ENCODE results near the gene PURB.

Gene PURB

DNA sequence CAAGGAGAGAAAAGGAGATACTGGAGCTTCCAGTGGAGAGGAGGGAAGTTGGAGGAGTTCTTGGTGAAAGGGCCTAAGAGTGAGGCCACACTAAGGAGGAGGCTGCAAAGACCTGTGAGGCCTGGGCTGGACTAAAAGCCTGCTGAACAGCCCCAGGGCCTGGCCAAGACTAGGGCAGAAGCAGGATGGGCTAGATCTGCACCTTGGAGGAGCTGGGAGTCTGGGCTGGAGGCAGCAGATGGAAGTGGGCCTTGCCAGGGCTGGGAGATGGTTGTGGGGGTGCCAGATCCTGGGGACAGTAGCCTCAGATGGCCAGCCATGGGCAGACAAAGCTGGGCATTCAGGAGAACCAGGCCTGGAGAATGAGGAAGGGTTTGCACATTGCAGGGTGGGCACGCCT, 6.5 kb upstream of the PURB start:
- Histone ChIP-seq H3K36me3 (ENCODE audit: control insufficient read depth in 1 of 2, insufficient read depth in 2 of 2, low read length in 2 of 2) (no peaks in the 10 kb centered on the region), H3K27me3 (ENCODE audit: control insufficient read depth in 1 of 2, insufficient read depth in 2 of 2, low read length in 2 of 2) (no peaks in the 10 kb centered on the region), H3K4me3 (ENCODE audit: low read depth in 1 of 2, low read length in 2 of 2) (no peak overlapping the region), H3K4me1 (ENCODE audit: control insufficient read depth in 1 of 2, insufficient read depth in 2 of 2, low read length in 2 of 2) (no peaks in the 10 kb centered on the region), H3K9ac (ENCODE audit: low read depth in 1 of 2, low read length in 2 of 2) (no peak overlapping the region), H3K27ac (ENCODE audit: low read depth, low read length) (no peak overlapping the region), H3K9me3 (ENCODE audit: control insufficient read depth in 1 of 2, low read length in 2 of 2) (no peaks in the 10 kb centered on the region)

DNA sequence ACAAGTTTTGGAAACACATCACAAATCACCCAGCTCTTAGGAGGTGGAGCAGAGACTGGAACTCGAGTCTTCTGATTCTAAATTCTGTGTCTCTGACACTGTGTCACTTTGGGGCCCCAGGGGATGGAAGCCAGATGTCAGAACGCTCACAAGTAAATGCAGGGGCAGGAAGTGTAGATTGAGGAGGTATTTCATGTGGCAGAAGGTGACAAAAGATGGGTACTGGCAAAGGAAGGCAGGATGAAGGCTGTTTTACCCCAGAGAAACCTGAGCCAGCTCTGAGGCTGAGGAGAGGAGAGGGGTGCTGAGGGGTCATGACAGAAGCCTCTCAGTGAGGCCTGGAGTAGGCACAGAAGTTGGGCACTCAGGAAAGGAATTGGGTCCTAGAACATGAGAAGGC, 6.0 kb upstream of the PURB start:
- Histone ChIP-seq H3K27ac (ENCODE audit: low read depth, low read length) (no peak overlapping the region), H3K4me3 (ENCODE audit: low read depth in 1 of 2, low read length in 2 of 2) (no peak overlapping the region), H3K36me3 (ENCODE audit: control insufficient read depth in 1 of 2, insufficient read depth in 2 of 2, low read length in 2 of 2) (no peaks in the 10 kb centered on the region), H3K27me3 (ENCODE audit: control insufficient read depth in 1 of 2, insufficient read depth in 2 of 2, low read length in 2 of 2) (no peaks in the 10 kb centered on the region), H3K9me3 (ENCODE audit: control insufficient read depth in 1 of 2, low read length in 2 of 2) (no peaks in the 10 kb centered on the region), H3K4me1 (ENCODE audit: control insufficient read depth in 1 of 2, insufficient read depth in 2 of 2, low read length in 2 of 2) (peaks cover under 1 to 1% of the 10 kb centered on the region in 2 donors), H3K9ac (ENCODE audit: low read depth in 1 of 2, low read length in 2 of 2) (no peak overlapping the region)

DNA sequence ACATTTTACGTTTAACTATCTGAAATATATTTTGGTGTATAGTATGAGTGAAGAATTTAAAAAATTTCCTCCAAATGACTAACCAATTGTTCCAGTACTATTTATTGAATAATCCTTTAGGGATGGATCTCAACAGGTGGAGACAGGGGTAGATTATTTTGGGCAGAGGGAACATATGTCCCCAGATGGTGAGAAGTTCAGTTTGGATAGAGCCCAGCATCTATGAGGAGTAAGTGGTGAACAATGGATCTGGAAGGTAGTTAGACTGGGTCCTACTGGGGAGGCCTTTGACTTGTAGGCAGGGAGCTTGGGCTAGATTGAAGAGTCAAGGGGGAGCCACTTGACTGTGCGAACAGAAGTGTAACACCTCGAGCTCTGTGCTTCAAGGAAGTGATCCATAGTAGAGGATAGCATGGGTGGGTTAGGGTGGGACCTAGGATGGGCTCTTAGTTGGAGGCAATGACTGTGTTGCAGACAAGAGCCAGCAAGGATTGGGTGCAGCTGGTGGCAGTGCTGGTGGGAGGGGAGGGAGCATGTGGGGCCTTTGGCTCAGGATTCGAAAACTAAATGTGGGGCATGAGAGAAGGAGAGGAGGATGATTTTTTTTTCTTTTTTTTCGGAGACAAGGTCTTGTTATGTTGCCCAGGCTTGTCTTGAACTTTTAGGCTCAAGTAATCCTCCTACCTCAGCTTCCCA, 3.9 kb upstream of the PURB start:
- no peaks in the 10 kb centered on the region for H3K27me3 ChIP-seq (ENCODE audit: control insufficient read depth in 1 of 2, insufficient read depth in 2 of 2, low read length in 2 of 2)
- no peak overlapping the region for H3K4me3 ChIP-seq (ENCODE audit: low read depth in 1 of 2, low read length in 2 of 2)
- no peak overlapping the region for H3K9ac ChIP-seq (ENCODE audit: low read depth in 1 of 2, low read length in 2 of 2)
- H3K9me3 ChIP-seq (ENCODE audit: control insufficient read depth in 1 of 2, low read length in 2 of 2) = no peaks in the 10 kb centered on the region
- no peak overlapping the region for H3K27ac ChIP-seq (ENCODE audit: low read depth, low read length)
- peaks cover 9 to 12% of the 10 kb centered on the region in 2 donors for H3K4me1 ChIP-seq (ENCODE audit: control insufficient read depth in 1 of 2, insufficient read depth in 2 of 2, low read length in 2 of 2)
- no peaks in the 10 kb centered on the region for H3K36me3 ChIP-seq (ENCODE audit: control insufficient read depth in 1 of 2, insufficient read depth in 2 of 2, low read length in 2 of 2)

DNA sequence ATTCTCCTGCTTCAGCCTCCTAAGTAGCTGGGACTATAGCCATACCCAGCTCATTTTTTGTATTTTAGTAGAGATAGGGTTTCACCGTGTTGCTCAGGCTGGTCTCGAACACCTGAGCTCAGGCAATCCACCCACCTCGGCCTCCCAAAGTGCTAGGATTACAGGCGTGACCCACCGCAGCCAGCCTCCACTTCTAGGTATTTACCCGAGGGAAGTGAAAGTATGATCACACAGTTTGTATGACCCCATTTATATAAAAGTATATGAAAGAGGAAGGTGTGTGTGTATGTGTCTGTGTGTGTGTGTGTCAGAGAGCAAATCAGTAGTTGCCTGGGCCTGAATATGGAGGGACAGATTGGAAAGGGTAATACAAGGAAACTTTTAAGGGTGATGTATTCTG, 2.0 kb upstream of the PURB start:
- H3K4me1 ChIP-seq (ENCODE audit: control insufficient read depth in 1 of 2, insufficient read depth in 2 of 2, low read length in 2 of 2) = peaks cover 25 to 28% of the 10 kb centered on the region in 2 donors
- no peak overlapping the region for H3K4me3 ChIP-seq (ENCODE audit: low read depth in 1 of 2, low read length in 2 of 2)
- no peaks in the 10 kb centered on the region for H3K9me3 ChIP-seq (ENCODE audit: control insufficient read depth in 1 of 2, low read length in 2 of 2)
- H3K9ac ChIP-seq (ENCODE audit: low read depth in 1 of 2, low read length in 2 of 2) = no peak overlapping the region
- H3K27me3 ChIP-seq (ENCODE audit: control insufficient read depth in 1 of 2, insufficient read depth in 2 of 2, low read length in 2 of 2) = no peaks in the 10 kb centered on the region
- no peak overlapping the region for H3K27ac ChIP-seq (ENCODE audit: low read depth, low read length)
- no peaks in the 10 kb centered on the region for H3K36me3 ChIP-seq (ENCODE audit: control insufficient read depth in 1 of 2, insufficient read depth in 2 of 2, low read length in 2 of 2)

DNA sequence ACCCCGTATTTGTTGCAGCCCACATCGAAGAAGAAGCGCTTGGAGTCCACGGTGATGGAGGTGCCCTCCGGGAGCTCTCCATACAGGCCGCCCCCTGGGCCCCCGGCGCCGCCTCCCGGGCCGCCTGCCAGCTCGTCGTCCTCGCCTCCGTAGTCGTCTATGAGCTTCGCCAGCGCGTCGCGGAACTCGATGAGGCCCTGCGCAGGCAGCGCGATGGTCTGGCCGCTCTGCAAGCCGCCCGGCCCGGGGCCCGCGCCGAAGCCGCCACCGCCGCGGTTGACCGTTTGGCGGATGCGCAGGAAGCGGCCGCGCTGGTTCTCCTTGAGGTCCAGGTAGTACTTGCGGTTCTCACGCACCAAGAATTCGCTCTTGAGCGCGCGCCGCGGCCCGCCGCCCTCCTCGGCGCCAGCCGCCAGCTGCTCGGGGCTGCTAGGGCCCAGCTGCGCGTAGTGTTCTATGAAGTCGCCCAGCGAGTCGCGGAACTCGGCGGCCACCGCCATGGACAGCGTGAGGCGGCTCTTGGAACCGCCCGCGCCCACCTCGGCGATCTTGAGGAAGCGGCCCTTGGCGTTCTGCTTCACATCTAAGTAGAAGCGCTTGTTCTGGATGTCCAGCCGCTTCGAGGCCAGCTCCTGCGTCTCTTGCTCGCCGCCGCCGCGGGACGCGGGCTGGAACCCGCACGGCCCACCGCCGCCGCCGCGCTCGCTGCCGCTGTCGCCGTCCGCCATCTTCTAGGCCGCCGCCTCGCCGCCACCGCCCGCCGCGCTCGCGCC, 523 bp downstream of the PURB start:
- Histone ChIP-seq H3K27ac (ENCODE audit: low read depth, low read length) (peak overlapping the region; percentile 91), H3K27me3 (ENCODE audit: control insufficient read depth in 1 of 2, insufficient read depth in 2 of 2, low read length in 2 of 2) (no peaks in the 10 kb centered on the region), H3K4me3 (ENCODE audit: low read depth in 1 of 2, low read length in 2 of 2) (peak overlapping the region; percentile 79 to 89), H3K9ac (ENCODE audit: low read depth in 1 of 2, low read length in 2 of 2) (peak overlapping the region; percentile 77 to 85), H3K36me3 (ENCODE audit: control insufficient read depth in 1 of 2, insufficient read depth in 2 of 2, low read length in 2 of 2) (no peaks in the 10 kb centered on the region), H3K9me3 (ENCODE audit: control insufficient read depth in 1 of 2, low read length in 2 of 2) (no peaks in the 10 kb centered on the region), H3K4me1 (ENCODE audit: control insufficient read depth in 1 of 2, insufficient read depth in 2 of 2, low read length in 2 of 2) (peaks cover 43 to 52% of the 10 kb centered on the region in 2 donors)

DNA sequence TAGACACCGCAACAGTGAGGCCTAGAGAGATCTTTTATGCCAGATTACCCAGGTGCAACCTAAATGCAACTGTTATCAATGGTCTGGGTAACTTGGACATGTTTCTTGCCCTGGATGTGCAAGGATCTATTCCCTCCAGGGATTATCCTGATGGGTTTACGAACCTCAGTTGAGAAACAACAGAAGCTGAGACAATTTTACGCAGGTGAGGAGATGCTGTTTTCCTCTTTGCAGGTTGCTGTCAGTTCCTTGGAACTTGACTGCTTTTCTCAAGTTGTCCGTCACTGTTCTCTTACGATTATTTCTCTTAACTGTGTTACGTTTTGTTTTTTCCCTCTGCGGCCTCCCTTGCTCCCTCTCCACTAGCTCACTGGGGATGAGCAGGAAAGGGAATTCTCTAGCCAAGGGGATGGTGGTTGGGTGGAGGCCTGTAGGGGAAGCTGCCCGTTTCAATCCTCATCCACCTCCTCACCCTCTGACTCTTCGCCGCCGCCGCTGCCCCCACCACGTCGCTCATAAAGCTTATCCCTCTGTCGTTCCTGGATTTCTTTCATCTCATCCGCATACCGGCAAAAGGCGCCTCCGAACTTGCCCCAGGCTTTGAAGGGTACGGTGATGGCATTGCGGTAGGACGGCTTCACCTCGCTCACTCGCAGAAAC, 1.2 kb downstream of the PURB start:
- no peaks in the 10 kb centered on the region for H3K36me3 ChIP-seq (ENCODE audit: control insufficient read depth in 1 of 2, insufficient read depth in 2 of 2, low read length in 2 of 2)
- peaks cover 43 to 57% of the 10 kb centered on the region in 2 donors for H3K4me1 ChIP-seq (ENCODE audit: control insufficient read depth in 1 of 2, insufficient read depth in 2 of 2, low read length in 2 of 2)
- H3K9ac ChIP-seq (ENCODE audit: low read depth in 1 of 2, low read length in 2 of 2) = peak overlapping the region; percentile 77 to 85
- peak overlapping the region; percentile 79 to 89 for H3K4me3 ChIP-seq (ENCODE audit: low read depth in 1 of 2, low read length in 2 of 2)
- H3K27me3 ChIP-seq (ENCODE audit: control insufficient read depth in 1 of 2, insufficient read depth in 2 of 2, low read length in 2 of 2) = no peaks in the 10 kb centered on the region
- H3K9me3 ChIP-seq (ENCODE audit: control insufficient read depth in 1 of 2, low read length in 2 of 2) = no peaks in the 10 kb centered on the region
- H3K27ac ChIP-seq (ENCODE audit: low read depth, low read length) = peak overlapping the region; percentile 91

DNA sequence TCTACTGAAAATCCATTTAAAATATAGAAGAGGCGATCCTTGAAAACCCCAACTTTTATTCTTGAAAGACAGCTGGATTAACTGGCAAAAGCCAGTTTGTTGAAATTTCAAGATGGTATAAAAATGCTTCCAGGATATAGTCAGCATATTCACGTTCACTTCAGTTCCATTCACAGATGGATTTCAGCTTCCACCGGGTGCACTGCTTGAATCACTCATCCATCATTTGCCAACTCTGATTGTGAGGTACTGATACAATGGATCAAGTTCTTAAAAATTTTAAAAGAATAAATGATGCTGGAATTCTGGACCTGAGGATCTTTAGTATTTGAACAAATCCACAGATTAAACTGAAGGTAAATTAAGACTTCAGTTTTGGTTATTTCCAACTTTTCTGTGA, 2.4 kb downstream of the PURB start:
- Histone ChIP-seq H3K9ac (ENCODE audit: low read depth in 1 of 2, low read length in 2 of 2) (no peak overlapping the region), H3K36me3 (ENCODE audit: control insufficient read depth in 1 of 2, insufficient read depth in 2 of 2, low read length in 2 of 2) (no peaks in the 10 kb centered on the region), H3K4me3 (ENCODE audit: low read depth in 1 of 2, low read length in 2 of 2) (peak overlapping the region; percentile 22 to 79), H3K27ac (ENCODE audit: low read depth, low read length) (no peak overlapping the region), H3K27me3 (ENCODE audit: control insufficient read depth in 1 of 2, insufficient read depth in 2 of 2, low read length in 2 of 2) (no peaks in the 10 kb centered on the region), H3K9me3 (ENCODE audit: control insufficient read depth in 1 of 2, low read length in 2 of 2) (no peaks in the 10 kb centered on the region), H3K4me1 (ENCODE audit: control insufficient read depth in 1 of 2, insufficient read depth in 2 of 2, low read length in 2 of 2) (peaks cover 43 to 57% of the 10 kb centered on the region in 2 donors)

DNA sequence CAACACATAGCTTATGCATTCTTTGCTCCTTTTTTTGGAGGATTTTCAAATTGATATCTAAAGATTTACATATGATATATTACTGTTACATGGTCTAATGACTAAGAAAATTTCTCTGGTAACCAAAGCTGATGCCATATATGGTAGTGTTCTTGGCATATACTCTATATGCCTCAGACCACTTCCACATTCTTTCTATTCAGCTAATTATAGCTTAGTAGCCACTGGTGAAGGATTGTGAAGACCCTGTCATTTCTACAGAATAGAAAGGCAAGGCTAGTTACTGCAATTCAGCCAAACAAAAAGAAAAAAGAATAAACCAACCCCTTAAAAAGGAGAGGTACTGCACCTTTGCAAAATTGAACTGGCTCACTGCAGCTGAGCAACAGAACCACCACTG, 3.7 kb downstream of the PURB start:
- Histone ChIP-seq H3K4me1 (ENCODE audit: control insufficient read depth in 1 of 2, insufficient read depth in 2 of 2, low read length in 2 of 2) (peaks cover 43 to 57% of the 10 kb centered on the region in 2 donors), H3K27ac (ENCODE audit: low read depth, low read length) (no peak overlapping the region), H3K9ac (ENCODE audit: low read depth in 1 of 2, low read length in 2 of 2) (peak overlapping the region in 1 of 2 donors; percentile 22), H3K9me3 (ENCODE audit: control insufficient read depth in 1 of 2, low read length in 2 of 2) (no peaks in the 10 kb centered on the region), H3K27me3 (ENCODE audit: control insufficient read depth in 1 of 2, insufficient read depth in 2 of 2, low read length in 2 of 2) (no peaks in the 10 kb centered on the region), H3K36me3 (ENCODE audit: control insufficient read depth in 1 of 2, insufficient read depth in 2 of 2, low read length in 2 of 2) (no peaks in the 10 kb centered on the region), H3K4me3 (ENCODE audit: low read depth in 1 of 2, low read length in 2 of 2) (peak overlapping the region; percentile 17 to 26)

DNA sequence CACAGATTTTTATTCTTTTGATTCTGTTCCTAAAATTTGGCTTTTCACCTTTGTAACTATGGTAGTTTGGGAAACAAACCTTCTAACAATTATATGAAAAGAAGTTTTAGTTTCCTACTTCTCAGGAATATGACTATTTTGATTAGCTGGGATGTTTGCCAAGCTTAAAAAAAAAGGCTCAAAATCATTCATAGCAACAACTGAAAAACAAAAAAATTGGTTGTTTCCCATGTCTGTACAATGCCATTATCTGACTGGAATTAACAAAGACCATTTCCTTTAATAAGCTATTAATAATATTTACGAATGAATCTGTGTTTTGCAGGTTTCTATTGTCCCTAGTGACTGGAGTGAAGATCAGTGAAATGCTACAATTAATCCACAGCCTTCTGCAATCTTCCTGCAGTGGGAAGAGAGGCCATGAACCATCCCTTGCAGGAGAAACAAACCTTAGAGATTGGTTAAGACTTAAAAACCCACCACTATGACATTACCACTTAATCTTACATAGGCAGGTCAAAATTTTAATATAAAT, 4.2 kb downstream of the PURB start:
- Histone ChIP-seq H3K9ac (ENCODE audit: low read depth in 1 of 2, low read length in 2 of 2) (no peak overlapping the region), H3K36me3 (ENCODE audit: control insufficient read depth in 1 of 2, insufficient read depth in 2 of 2, low read length in 2 of 2) (no peaks in the 10 kb centered on the region), H3K4me3 (ENCODE audit: low read depth in 1 of 2, low read length in 2 of 2) (peak overlapping the region in 1 of 2 donors; percentile 23), H3K27ac (ENCODE audit: low read depth, low read length) (no peak overlapping the region), H3K27me3 (ENCODE audit: control insufficient read depth in 1 of 2, insufficient read depth in 2 of 2, low read length in 2 of 2) (no peaks in the 10 kb centered on the region), H3K4me1 (ENCODE audit: control insufficient read depth in 1 of 2, insufficient read depth in 2 of 2, low read length in 2 of 2) (peaks cover 40 to 54% of the 10 kb centered on the region in 2 donors), H3K9me3 (ENCODE audit: control insufficient read depth in 1 of 2, low read length in 2 of 2) (no peaks in the 10 kb centered on the region)
